ENCODE data around the gene HOXA5. TPM values are rescaled to one million over a fixed set of nuclear protein-coding genes. Genes with fewer than 3 reads are reported as not detected.

Gene HOXA5
- total and polyA plus RNA-seq, 5 donors from 2014 or later, result not detected

GRCh38 chr7:27145165-27145913 lies 1.9 kb upstream of the HOXA5 start:
- peaks cover 25% of the 10 kb centered on the region for H3K27me3 ChIP-seq (ENCODE audit: control insufficient read depth, insufficient read depth, low read length)
- H3K36me3 ChIP-seq (ENCODE audit: control insufficient read depth, insufficient read depth, low read length), result no peaks in the 10 kb centered on the region
- Mint-ChIP-seq H3K9me3 (peaks cover 0 to 2% (median 0%) of the 10 kb centered on the region in 7 donors), H3K27me3 (peaks cover 60% of the 10 kb centered on the region), H3K4me3 (no peak overlapping the region), H3K4me1 (peaks cover 0 to 13% (median 5%) of the 10 kb centered on the region in 4 donors), H3K36me3 (no peaks in the 10 kb centered on the region), H3K27ac (no peak overlapping the region)
- ATAC-seq (ENCODE audit: low read depth in 2 of 2) (no peak), DNase-seq (no peak)
- no peaks in the 10 kb centered on the region for H3K9me3 ChIP-seq (ENCODE audit: control insufficient read depth in 2 of 2, low read length in 2 of 2)
- no peak overlapping the region for H3K27ac ChIP-seq (ENCODE audit: insufficient read depth, low read length, poor library complexity, severe bottlenecking)
- peaks cover 4% of the 10 kb centered on the region for H3K4me1 ChIP-seq (ENCODE audit: control insufficient read depth, insufficient read depth, low read length, poor library complexity, severe bottlenecking)
- no peak overlapping the region for H3K4me3 ChIP-seq (ENCODE audit: low read depth, low read length)

- Histone ChIP-seq H3K27me3 (ENCODE audit: control insufficient read depth, insufficient read depth, low read length) (peaks cover 22% of the 10 kb centered on the region), H3K36me3 (ENCODE audit: control insufficient read depth, insufficient read depth, low read length) (no peaks in the 10 kb centered on the region), H3K4me1 (ENCODE audit: control insufficient read depth, insufficient read depth, low read length, poor library complexity, severe bottlenecking) (peaks cover 4% of the 10 kb centered on the region), H3K9me3 (ENCODE audit: control insufficient read depth in 2 of 2, low read length in 2 of 2) (no peaks in the 10 kb centered on the region), H3K27ac (ENCODE audit: insufficient read depth, low read length, poor library complexity, severe bottlenecking) (no peak overlapping the region), H3K4me3 (ENCODE audit: low read depth, low read length) (no peak overlapping the region)
- H3K9me3 Mint-ChIP-seq, result peaks cover 0 to 2% (median 0%) of the 10 kb centered on the region in 7 donors
- peaks cover 0 to 11% (median 4%) of the 10 kb centered on the region in 4 donors for H3K4me1 Mint-ChIP-seq
- no peaks in the 10 kb centered on the region for H3K36me3 Mint-ChIP-seq
- H3K4me3 Mint-ChIP-seq, result no peak overlapping the region
- no peak for ATAC-seq (ENCODE audit: low read depth in 2 of 2)
- no peak overlapping the region for H3K27ac Mint-ChIP-seq
- H3K27me3 Mint-ChIP-seq, result peaks cover 59% of the 10 kb centered on the region
- no peak for DNase-seq
Measured at GRCh38 chr7:27144781-27145164, 1.3 kb upstream of the HOXA5 start.

- Histone ChIP-seq H3K4me1 (ENCODE audit: control insufficient read depth, insufficient read depth, low read length, poor library complexity, severe bottlenecking) (peaks cover 4% of the 10 kb centered on the region), H3K9me3 (ENCODE audit: control insufficient read depth in 2 of 2, low read length in 2 of 2) (no peaks in the 10 kb centered on the region), H3K36me3 (ENCODE audit: control insufficient read depth, insufficient read depth, low read length) (no peaks in the 10 kb centered on the region), H3K27ac (ENCODE audit: insufficient read depth, low read length, poor library complexity, severe bottlenecking) (no peak overlapping the region), H3K27me3 (ENCODE audit: control insufficient read depth, insufficient read depth, low read length) (peaks cover 19% of the 10 kb centered on the region), H3K4me3 (ENCODE audit: low read depth, low read length) (no peak overlapping the region)
- no peak overlapping the region for H3K4me3 Mint-ChIP-seq
- ATAC-seq (ENCODE audit: low read depth in 2 of 2) (no peak), DNase-seq (no peak)
- peaks cover 0 to 2% (median 0%) of the 10 kb centered on the region in 7 donors for H3K9me3 Mint-ChIP-seq
- no peaks in the 10 kb centered on the region for H3K36me3 Mint-ChIP-seq
- peaks cover 53% of the 10 kb centered on the region for H3K27me3 Mint-ChIP-seq
- H3K4me1 Mint-ChIP-seq, result peaks cover 0 to 11% (median 1%) of the 10 kb centered on the region in 4 donors
- no peak overlapping the region for H3K27ac Mint-ChIP-seq
Measured at GRCh38 chr7:27143950-27144780, 684 bp upstream of the HOXA5 start.

- Histone ChIP-seq H3K4me1 (ENCODE audit: control insufficient read depth, insufficient read depth, low read length, poor library complexity, severe bottlenecking) (no peaks in the 10 kb centered on the region), H3K9me3 (ENCODE audit: control insufficient read depth in 2 of 2, low read length in 2 of 2) (no peaks in the 10 kb centered on the region), H3K27ac (ENCODE audit: insufficient read depth, low read length, poor library complexity, severe bottlenecking) (no peak overlapping the region), H3K27me3 (ENCODE audit: control insufficient read depth, insufficient read depth, low read length) (peaks cover 14% of the 10 kb centered on the region), H3K4me3 (ENCODE audit: low read depth, low read length) (no peak overlapping the region), H3K36me3 (ENCODE audit: control insufficient read depth, insufficient read depth, low read length) (no peaks in the 10 kb centered on the region)
- H3K9me3 Mint-ChIP-seq, result peaks cover 0 to 2% (median 0%) of the 10 kb centered on the region in 7 donors
- peaks cover 51% of the 10 kb centered on the region for H3K27me3 Mint-ChIP-seq
- DNase-seq, result no peak
- H3K4me1 Mint-ChIP-seq, result peaks cover 0 to 5% (median 0%) of the 10 kb centered on the region in 4 donors
- H3K27ac Mint-ChIP-seq, result no peak overlapping the region
- no peak for ATAC-seq (ENCODE audit: low read depth in 2 of 2)
- peak overlapping the region in 1 of 4 donors; percentile 46 for H3K4me3 Mint-ChIP-seq
- H3K36me3 Mint-ChIP-seq, result no peaks in the 10 kb centered on the region
Measured at GRCh38 chr7:27142580-27143022, 880 bp downstream of the HOXA5 start.

GRCh38 chr7:27141923-27142579 lies 1.4 kb downstream of the HOXA5 start:
- no peak overlapping the region for H3K4me3 ChIP-seq (ENCODE audit: low read depth, low read length)
- no peak overlapping the region for H3K4me3 Mint-ChIP-seq
- peaks cover 16% of the 10 kb centered on the region for H3K27me3 ChIP-seq (ENCODE audit: control insufficient read depth, insufficient read depth, low read length)
- peaks cover 0 to 1% (median 0%) of the 10 kb centered on the region in 4 donors for H3K4me1 Mint-ChIP-seq
- no peak for ATAC-seq (ENCODE audit: low read depth in 2 of 2)
- peaks cover 0 to 2% (median 0%) of the 10 kb centered on the region in 7 donors for H3K9me3 Mint-ChIP-seq
- no peak overlapping the region for H3K27ac ChIP-seq (ENCODE audit: insufficient read depth, low read length, poor library complexity, severe bottlenecking)
- no peaks in the 10 kb centered on the region for H3K9me3 ChIP-seq (ENCODE audit: control insufficient read depth in 2 of 2, low read length in 2 of 2)
- H3K27me3 Mint-ChIP-seq, result peaks cover 51% of the 10 kb centered on the region
- DNase-seq, result no peak
- no peak overlapping the region for H3K27ac Mint-ChIP-seq
- H3K36me3 Mint-ChIP-seq, result no peaks in the 10 kb centered on the region
- no peaks in the 10 kb centered on the region for H3K36me3 ChIP-seq (ENCODE audit: control insufficient read depth, insufficient read depth, low read length)
- no peaks in the 10 kb centered on the region for H3K4me1 ChIP-seq (ENCODE audit: control insufficient read depth, insufficient read depth, low read length, poor library complexity, severe bottlenecking)

- Mint-ChIP-seq H3K36me3 (no peaks in the 10 kb centered on the region), H3K9me3 (peaks cover 0 to 2% (median 0%) of the 10 kb centered on the region in 7 donors), H3K4me3 (no peak overlapping the region), H3K4me1 (no peaks in the 10 kb centered on the region), H3K27ac (no peak overlapping the region), H3K27me3 (peaks cover 53% of the 10 kb centered on the region)
- H3K4me3 ChIP-seq (ENCODE audit: low read depth, low read length), result no peak overlapping the region
- DNase-seq, result no peak
- ATAC-seq (ENCODE audit: low read depth in 2 of 2), result no peak
- no peak overlapping the region for H3K27ac ChIP-seq (ENCODE audit: insufficient read depth, low read length, poor library complexity, severe bottlenecking)
- no peaks in the 10 kb centered on the region for H3K36me3 ChIP-seq (ENCODE audit: control insufficient read depth, insufficient read depth, low read length)
- H3K9me3 ChIP-seq (ENCODE audit: control insufficient read depth in 2 of 2, low read length in 2 of 2), result no peaks in the 10 kb centered on the region
- H3K27me3 ChIP-seq (ENCODE audit: control insufficient read depth, insufficient read depth, low read length), result peaks cover 12% of the 10 kb centered on the region
- no peaks in the 10 kb centered on the region for H3K4me1 ChIP-seq (ENCODE audit: control insufficient read depth, insufficient read depth, low read length, poor library complexity, severe bottlenecking)
Measured at GRCh38 chr7:27141137-27141922, 2.2 kb downstream of the HOXA5 start.
